Neural cell (in vitro differentiated cells): ENCODE data around the gene MANEA.

Source experiments
- CTCF ChIP-seq: fragments of 450-650 bp; IDR thresholded peaks from 2 replicates; pipeline ENCODE4 v1.5.1; 2014; ENCODE audit warnings: antibody characterized with exemption, mild to moderate bottlenecking, moderate library complexity; ENCODE audit not compliant: poor library complexity, severe bottlenecking
- EP300 ChIP-seq: fragments of 450-650 bp; conservative IDR thresholded peaks from 2 replicates; pipeline ENCODE4 v1.6.1; 2014; ENCODE audit warnings: antibody characterized with exemption, mild to moderate bottlenecking, moderate library complexity; ENCODE audit not compliant: poor library complexity, severe bottlenecking
- EZH2 ChIP-seq: fragments of 200-600, 300-800 bp; shearing (Covaris generic), sonication (generic); IDR thresholded peaks from 2 replicates; pipeline ENCODE4 v1.6.1; 2014; ENCODE audit warnings: antibody characterized with exemption, low read length, borderline replicate concordance, mild to moderate bottlenecking; ENCODE audit not compliant: insufficient read depth, poor library complexity, severe bottlenecking
- MXI1 ChIP-seq: fragments of 450-650 bp; conservative IDR thresholded peaks from 2 replicates; pipeline ENCODE4 v1.6.1; 2014; ENCODE audit warnings: antibody characterized with exemption, mild to moderate bottlenecking; ENCODE audit not compliant: poor library complexity, severe bottlenecking
- POLR2AphosphoS5 ChIP-seq: IDR thresholded peaks from 2 replicates; pipeline ENCODE4 v1.6.1; 2012
- RAD21 ChIP-seq: fragments of 450-650 bp; conservative IDR thresholded peaks from 2 replicates; pipeline ENCODE4 v1.6.1; 2014; ENCODE audit warnings: antibody characterized with exemption, mild to moderate bottlenecking, moderate library complexity
- REST ChIP-seq: IDR thresholded peaks from 2 replicates; pipeline ENCODE4 v1.6.1; 2012; ENCODE audit warnings: borderline replicate concordance
- SMC3 ChIP-seq: fragments of 450-650 bp; conservative IDR thresholded peaks from 2 replicates; pipeline ENCODE4 v1.6.1; 2014; ENCODE audit warnings: antibody characterized with exemption, mild to moderate bottlenecking, moderate library complexity; ENCODE audit not compliant: poor library complexity
- TAF1 ChIP-seq: IDR thresholded peaks from 2 replicates; pipeline ENCODE4 v1.6.1; 2012; ENCODE audit warnings: low read depth

GRCh38 chr6:95545226-95545625 is 32.1 kb upstream of the MANEA start:
- TF ChIP-seq REST (no peak), RAD21 (no peak), CTCF (no peak), EZH2 (no peak), POLR2AphosphoS5 (no peak), EP300 (no peak), TAF1 (no peak), MXI1 (no peak), SMC3 (no peak)
